Measurements from ENCODE around the gene TNRC6C.
"Not testable (repeated sequence)": the region's sequence is repeated elsewhere in the genome, so short reads cannot be mapped to it uniquely, and the experiment has no call there.

Gene TNRC6C

DNA sequence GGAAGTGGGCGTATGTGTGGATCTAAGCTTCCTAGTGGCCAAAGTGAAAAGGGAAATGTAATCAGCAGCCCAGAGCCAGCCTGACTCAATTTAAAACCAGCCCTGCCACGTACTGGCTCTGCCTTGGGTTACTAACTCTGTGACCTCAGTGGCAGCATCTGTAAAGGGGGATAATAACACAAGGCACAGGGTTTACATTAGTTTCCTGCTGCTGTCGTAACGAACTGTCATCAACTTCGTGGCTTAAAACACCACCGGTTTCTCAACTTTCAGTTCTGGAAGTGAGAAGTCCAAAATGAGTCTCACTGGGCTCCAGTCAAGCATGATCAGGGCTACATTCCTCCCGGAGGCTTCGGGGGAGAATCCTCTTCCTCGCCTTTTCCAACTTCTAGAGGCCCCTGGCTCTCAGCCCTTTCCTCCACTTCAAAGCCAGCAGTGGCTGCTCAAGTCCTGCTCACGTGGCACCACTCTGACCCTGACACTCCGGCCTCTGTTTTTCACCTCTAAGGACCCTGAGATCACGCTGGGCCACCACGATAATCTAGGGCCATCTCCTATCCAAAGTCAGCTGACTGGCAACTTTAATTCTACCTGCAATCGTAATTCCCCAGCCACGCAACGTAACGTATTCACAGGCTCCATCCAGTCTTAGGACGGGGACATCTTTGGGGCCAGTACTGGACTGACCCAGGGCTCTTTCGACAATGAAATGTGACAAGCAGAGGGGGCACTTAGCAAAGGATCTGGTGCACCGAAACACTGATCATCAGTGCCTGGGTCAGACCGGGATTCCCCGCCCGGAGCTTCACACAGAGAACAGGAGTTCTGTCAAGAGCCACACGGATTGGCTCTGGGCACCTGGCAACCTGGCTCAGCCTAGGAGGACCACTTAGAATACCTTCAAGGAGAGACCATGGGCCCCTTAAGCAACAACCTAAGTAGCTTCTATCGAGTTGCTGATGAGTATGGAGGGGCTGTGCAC is 155.6 kb downstream of the TNRC6C start:
- no peak for DNase-seq

DNA sequence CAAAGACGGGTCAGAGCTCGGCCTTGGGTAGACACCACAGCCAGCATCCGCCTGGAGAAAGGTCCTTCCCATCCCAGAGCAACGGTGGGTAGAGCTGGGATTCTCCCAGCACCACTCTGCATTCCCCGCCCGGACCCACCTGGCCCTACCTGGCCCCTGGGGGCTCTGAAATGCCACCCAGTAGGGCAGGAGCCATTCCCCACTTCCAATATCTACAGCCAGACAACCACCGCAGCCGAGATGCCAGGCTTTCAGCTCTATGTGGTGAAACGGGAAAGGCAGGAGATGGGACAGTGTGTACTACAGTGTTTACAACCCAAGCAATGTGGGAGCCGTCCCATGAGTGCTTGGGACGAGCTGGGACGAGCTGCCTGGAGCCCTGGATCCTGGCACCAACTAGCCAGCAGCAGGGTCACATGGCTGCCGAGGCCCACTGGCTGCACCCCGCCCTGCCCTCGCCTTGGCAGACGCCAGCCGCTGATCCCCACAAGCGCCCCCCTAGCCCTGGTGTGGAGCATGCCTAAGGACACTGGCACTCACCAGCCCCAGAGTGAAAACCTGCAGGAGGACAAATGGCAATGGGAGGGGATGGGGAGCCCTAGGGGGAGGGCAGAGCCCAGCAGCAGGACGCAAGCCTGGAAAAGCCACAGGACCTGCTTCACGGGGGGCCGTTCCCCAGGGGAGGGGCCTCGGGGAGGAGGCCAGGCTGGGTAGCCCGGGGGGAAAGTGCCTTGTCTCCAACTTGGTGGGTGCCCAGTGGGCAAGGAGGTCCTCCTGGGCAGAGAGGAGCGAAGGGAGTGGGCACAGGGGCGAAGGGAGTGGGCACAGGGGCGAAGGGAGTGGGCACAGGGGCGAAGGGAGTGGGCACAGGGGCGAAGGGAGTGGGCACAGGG is 156.6 kb downstream of the TNRC6C start:
- DNase-seq, result no peak

DNA sequence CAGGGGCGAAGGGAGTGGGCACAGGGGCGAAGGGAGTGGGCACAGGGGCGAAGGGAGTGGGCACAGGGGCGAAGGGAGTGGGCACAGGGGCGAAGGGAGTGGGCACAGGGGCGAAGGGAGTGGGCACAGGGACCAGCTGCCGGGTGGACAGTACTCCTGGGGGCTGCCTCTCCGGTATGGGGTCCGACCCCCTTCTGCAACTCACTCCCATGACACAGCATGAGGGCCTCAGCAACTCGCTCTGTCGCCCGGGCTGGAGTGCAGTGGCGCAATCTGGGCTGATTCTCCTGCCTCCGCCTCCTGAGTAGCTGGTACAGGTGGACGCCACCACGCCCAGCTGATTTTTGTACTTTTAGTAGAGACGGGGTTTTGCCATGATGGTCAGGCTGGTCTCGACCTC is 157.3 kb downstream of the TNRC6C start:
- not testable (repeated sequence) for DNase-seq

DNA sequence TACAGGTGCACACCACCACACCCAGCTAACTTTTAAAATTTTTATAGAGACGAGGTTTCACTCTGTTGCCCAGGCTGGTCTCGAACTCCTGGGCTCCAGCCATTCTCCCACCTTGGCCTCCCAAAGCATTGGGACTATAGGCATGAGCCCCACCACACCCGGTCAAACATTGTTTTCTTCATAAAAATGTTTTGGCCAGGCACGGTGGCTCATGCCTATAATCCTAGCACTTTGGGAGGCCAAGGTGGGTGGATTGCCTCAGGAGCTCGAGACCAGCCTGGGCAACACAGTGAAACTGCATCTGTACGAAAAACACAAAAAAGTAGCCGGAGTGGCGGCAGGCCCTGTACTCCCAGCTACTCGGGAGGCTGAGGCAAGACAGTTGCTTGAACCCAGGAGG is 157.9 kb downstream of the TNRC6C start:
- no peak for DNase-seq

DNA sequence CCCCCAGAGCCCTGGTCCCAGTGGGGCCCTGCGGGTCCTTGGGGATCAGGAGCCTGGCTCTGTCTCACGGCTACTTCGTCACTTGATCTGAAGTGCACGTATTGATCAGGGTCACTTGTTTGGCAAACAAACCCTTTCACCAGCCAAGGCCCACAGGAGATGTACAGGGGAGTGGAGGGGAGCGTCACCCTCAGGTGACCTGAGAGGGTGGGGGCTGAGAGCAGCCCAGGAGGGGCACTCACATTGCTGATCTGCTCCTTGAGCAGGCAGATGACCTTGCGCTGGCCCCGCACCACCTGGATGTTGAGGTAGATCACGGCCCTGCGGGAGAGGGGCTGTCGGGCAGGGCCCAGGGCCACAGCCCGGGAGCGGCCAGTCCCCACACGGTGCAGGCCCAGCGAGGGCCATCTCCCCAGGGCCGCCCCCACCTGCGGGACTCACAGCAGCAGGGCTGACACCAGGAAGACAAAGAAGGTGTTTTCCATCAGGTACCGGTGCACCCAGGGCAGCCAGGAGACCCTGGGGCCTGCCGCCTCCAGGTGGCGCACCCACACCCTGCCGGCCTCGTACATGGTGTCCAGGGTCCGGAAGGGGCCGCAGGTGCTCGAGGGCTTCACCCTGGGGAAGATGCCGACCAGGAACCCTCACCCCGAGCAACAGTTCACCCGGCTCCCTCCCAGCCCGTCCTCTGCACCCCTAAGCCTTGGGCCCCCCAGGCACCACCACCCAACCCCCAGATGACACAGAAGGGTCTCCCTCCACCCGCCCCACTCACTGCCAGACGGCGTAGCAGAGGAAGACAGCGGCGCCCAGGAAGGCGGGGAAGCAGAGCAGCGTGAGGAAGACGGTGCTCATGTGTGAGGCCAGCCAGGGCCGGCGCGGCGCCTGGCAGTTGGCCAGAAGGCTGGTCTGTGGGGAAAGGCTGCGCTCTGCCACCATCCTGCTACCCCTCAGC is 158.8 kb downstream of the TNRC6C start:
- DNase-seq, result no peak

DNA sequence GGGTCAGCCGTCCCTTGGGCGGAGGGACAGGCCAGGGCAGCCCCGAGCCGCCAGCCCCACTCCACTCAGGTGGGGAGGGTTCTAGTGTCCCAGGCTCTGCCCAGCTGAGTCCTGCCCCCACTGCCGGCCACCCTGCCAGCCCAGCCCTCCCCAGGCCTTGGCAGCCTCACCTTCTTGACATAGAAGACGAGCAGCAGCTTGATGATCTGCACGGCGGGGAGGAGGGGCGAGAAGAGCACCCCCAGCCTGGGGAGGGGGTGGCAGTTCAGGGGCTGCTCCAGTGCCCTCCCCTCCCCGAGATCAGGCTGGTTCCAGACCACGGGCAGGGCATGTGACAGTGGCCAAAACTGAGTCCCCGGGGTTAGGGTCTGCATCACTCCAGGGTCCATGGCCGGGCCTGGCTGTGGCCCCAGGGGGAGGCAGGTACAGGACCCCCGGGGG is 160.3 kb downstream of the TNRC6C start:
- no peak for DNase-seq

DNA sequence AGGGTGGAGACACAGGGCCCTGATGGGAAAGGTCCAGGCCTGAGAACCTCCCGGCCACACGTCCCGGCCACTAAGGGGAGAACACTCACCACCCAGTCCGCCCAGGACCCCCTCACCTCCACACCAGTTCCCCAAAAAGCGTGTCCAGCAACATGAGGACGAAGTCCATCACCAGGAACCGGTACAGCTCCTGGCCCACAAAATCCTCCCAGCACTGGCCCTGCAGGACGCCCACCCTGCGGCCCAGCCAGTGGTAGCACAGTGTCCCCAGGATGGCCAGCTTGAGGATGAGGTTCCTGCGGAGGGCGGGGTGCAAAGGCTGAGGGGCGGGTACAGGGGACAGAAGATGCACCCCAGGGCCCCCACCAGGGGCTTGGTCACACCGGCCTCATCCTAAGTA is 162.0 kb downstream of the TNRC6C start:
- DNase-seq, result no peak

DNA sequence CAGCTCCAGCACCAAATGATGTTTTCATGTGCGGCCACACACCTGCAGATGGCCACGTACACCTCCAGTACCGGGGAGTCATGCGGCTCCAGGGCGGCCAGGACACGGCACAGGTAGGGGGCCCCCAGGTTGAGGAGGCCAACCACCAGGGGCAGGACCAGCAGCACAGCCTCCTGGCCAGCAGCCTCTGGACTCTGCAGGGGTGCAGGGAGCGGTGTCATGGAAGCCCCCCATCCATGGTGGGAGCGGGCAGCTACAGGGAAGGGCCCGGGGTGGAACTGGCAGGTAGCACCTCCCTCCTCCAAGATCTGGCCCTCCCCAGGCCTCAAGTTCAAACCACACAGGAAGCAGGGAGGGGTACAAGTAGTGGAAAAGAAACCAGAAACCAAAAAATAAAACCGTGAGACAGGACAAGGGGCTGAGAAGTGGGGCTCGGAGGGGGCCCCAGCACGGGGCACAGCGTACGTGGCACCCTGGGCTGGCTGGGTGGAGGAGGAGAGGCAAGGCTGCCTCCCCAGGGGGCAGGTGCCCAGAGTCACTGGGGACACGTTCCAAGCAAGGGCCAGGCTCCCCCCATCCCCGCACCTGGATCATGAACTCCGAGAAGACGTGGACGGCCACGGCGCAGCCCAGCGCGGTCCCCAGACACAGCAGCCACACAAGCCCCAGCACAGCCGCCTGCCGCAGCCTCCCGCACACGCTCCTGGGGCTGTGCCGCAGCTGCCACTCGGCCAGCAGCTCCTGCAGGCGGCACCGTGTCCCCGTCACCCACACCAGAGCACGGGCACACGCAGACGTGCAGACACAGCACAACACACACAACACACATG is 162.7 kb downstream of the TNRC6C start:
- no peak for DNase-seq

DNA sequence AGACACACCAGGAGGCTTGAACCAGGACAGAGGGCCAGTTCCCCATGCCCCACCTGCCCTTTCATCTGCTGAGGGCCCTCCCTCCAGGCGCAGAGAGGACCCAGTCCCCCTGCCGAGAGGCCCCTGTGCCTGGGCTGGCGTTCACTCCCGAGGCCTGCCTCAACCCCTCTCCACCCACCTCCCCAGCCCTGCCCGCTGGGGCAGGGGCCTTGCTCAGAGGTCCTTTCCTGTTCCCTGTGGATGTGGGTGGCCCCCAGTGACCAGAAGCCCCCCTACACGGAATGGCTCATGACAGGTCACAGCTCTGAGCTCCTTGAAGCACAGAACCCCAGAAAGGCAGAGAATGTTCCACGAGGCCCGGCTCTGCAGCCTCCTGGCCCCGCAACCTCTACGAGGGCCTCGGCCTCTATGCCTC is 163.3 kb downstream of the TNRC6C start:
- DNase-seq, result no peak

DNA sequence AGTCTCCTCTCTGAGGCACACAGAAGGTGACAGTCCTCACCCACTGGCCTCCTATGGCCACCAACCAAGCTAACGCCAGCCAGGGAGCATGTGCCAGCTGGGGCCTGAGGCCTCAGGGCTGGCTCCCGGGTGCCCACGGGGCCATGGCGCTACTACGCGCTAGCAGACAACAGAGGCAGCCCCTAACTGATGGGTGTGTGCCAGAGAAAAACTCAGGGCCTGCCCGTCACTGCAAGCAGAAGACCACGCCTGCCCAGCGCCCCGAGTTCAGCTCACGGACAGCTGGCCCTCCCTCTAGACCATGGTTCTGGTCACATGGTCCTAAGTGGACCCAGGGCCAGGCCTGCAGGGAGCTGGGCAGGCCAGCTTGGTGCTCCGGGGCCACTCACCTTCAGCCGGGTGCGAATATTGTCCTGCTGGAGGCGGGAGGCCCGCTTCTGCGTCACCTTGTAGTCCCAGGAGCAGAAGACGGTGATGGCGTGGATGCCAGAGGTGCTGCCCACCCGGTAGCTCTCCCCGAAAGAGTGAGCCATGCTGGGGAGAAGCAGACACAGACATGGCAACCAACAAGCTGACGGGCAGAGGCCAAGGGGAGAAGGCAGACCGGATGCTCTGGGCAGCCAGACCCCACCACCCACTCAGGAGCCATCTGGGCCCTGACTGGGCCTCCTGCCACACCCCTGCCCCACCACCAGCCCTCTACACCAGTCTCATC is 163.9 kb downstream of the TNRC6C start:
- DNase-seq, result no peak

DNA sequence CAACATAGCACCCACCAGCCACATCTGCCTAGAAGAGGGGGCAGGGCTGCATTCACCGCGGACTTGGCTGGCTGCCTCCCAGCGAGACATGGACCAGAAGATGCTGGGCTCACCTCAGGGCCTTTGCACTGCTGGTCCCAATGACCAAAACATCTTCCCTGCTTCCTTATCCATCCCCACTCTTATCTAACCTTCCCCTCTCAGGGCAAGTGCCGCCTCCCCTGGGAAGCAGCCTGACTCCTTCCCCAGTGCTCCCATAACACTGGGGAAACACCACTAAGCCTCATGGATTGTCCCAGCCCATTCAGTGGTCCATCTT is 164.4 kb downstream of the TNRC6C start:
- no peak for DNase-seq

DNA sequence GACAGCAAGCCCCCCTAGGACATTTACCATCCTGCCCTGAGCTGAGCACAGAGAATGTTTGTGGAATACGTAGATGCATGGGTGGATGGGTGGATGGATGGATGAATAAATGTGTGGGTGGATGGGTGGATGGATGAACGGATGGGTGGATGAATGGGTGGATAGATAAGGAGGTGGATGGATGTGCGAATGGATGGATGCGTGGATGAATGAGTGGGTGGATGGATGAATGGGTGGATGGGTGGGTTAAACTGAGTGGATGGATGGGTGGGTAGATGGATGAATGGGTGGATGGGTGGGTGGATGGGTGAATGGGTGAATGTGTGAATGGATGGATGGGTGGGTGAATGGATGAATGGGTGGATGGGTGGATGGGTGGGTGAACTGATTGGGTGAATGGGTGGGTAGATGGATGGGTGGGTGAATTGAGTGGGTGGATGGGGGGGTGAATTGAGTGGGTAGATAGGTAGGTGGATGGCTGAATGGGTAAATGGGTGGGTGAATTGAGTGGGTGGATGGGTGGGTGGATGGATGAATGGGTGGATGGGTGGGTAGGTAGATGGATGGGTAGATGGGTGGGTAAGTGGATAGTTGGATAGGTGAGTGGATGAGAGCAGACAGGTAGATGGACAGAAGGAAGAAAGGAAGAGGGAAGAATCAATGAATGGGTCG is 164.9 kb downstream of the TNRC6C start:
- no peak for DNase-seq

DNA sequence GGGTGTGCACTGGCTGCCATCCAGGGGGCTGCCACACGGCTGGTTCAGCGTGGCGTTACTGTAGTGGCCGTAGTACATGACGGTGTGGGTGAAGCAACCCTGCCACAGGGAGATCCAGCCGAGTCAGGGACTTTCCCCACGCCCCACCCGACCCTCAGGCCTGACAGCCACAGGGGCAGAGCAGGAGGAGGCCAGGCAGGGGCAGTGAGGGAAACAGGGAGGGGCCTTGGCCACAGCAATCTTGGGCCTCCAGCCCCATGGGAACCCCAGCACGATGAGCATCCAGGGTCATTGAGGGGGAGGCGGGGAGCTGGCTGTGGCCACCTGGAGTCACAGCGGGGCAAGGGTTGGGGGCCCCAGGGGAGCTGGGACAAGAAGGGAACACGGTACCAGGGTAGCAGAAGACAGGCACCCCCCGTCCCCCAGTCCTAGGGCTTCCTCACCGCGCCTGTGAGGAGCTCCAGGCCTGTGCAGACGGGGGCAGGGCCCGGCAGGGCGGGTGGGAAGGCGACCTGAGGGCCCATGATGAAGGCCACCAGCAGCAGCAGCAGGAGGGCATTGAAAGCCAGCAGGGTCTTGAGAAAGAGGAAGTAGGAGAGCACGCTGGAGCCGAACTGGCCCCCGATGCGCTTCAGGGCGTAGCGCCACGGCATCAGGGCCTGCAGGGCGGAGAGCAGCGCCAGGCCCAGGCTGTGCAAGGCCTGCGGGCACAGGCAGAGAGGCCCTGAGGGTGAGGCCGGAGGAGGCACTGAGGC is 165.8 kb downstream of the TNRC6C start:
- DNase-seq, result no peak

DNA sequence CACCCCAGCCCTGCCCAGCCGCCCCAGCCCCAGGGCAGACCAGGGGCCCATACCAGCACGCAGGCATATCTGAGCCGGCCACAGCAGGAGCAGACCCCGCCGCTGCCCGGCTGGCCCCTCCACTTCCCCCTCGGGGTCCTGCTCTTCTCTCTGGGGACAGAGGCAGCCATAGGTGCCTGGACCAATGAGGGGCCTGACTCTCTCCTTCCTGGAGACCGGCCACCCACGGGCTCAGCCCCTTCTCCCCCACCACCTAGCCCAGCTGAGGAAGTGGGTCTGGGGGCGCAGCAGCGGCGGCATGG is 166.3 kb downstream of the TNRC6C start:
- no peak for DNase-seq

DNA sequence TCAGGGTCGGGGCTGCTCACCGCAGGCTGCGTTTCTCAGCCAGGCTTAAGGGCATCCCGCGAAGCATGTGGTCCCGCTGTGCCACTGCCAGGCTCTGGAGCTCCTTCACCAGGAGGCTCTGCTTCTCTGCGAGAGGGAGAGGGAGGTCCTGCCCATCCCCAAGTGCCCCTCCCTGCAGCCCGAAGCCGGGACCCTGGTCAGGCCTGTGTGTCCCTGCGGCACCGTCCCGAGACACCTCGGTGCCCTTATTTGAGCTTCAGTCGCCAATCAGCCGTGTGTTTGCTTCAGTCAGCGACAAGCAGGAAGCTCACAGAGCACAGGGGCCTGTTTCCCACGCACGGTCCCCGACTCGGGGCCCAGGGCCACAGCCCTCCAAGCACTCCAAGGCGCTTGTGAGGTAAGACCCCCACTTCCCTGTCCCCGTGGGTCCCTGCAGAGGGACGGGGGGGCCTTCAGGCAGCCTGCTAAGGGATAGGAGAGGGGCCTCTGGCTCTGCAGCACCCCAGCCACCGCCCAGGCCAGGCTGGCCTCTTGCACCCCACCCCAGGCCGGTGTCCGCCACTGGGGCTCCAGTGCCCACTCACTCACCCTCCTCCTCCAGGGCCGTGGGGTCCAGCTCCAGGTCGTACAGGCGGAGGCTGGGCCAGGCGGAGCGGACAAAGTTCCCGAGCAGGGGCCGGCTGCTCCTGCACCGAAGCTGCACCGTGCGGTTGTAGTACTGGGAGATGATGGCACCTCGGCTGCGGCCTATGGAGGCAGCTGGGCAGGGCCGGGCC is 166.8 kb downstream of the TNRC6C start:
- no peak for DNase-seq

DNA sequence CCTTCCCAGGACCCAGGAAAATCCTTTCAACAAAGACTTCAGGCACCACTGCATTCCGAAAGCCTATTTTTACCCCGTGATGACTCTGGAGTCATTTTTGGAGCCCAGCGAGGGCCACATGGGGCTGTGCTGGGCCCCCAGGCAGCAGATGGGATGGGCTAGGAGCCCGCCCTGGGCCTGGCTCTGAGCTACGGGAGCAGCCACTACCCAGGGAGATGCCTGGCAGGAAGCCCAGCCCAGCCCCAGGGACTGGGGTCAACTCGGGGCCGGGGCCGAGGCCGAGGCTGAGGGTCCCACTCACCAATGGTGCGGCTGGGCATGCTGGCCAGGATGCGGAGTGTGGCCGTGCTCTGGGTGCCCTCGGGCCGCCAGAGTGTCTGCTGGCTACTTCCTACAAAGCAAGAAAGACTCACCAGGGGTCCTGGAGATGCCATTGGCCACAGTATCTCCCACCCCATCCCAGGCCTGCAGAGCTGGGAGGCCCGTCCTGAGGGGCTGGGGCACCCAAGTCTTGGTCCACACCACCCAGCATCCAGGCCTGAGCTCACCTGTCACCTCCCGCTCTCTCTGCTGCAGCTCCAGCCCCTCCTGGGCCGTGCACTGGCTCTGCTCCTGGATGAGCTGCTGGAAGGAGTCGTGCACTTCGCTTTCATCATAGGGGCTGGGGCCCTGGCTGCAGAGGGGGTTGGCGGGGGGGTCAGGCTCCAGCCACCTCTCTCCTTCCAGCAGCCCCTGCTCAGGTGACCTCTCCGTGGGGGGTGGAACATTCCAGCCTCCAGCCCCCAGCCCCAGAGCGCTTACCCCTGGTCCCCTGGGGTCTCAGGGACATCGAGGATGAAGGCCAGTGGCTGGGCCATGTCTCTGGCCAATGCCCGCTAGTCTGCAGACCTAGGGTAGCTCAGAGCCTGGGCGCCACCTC is 167.7 kb downstream of the TNRC6C start:
- DNase-seq, result no peak

DNA sequence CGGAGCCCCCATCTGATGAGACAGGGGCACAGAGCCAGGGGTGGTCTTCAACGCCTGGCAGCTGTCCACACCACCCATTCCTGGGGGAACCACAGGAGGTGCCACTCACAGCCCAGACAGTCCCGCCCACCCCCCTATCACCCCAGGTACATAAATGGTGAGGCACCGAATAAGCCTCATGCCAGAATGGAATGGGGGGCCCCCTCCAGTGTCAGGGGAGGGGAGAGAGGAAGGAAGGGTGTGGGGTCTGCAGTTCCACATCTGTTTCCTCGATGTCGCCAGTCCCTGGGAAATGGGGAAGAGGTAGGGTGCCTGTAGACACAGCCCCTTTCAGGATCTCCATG is 168.4 kb downstream of the TNRC6C start:
- no peak for DNase-seq
